SK-N-SH (cell line): ENCODE data around the gene PTPN18. TPM values are rescaled to one million over a fixed set of nuclear protein-coding genes. Genes with fewer than 3 reads are reported as not detected.

ENCODE experiments used
- CTCF ChIA-PET: fragments of 300-600, 350-600 bp; formaldehyde crosslinking; extraction: SDS; loops from one replicate; lab custom pipeline; 2021; lab: Yijun Ruan, JAX
- POLR2A ChIA-PET: fragments of 350-600 bp; sonication (Branson Sonifier 250); formaldehyde crosslinking; extraction: SDS; loops from one replicate; lab custom pipeline; 2020; ENCODE audit warnings: antibody characterized with exemption, inconsistent platforms; lab: Yijun Ruan, JAX
- DNase-seq: peaks from one replicate; pipeline ENCODE4 v3.0.0; 2012
- H2AFZ ChIP-seq: fragments of 200-600 bp; sonication (generic); 2 replicates; pipeline ENCODE4 v1.8.1; 2016; ENCODE audit warnings: antibody characterized with exemption, mild to moderate bottlenecking, low read depth
- H3F3A ChIP-seq: fragments of 200-600 bp; sonication (generic); replicated peaks from 2 replicates; pipeline ENCODE3; 2016; ENCODE audit warnings: antibody characterized with exemption, mild to moderate bottlenecking; ENCODE audit not compliant: insufficient read depth
- H3K27ac ChIP-seq, 2 experiments: fragments of 200-500 bp in 1 of 2; fragments of 200-600 bp in 1 of 2; sonication (Bioruptor generic) in 1 of 2; sonication (generic), shearing (Covaris generic) in 1 of 2; 2 replicates each; pipeline versions ENCODE4 v1.5.1 to v1.6.1; 2014 to 2016; ENCODE audit warnings: low read depth in 2 of 2, inconsistent platforms in 1 of 2, low read length in 1 of 2, mild to moderate bottlenecking in 1 of 2, mixed read lengths in 1 of 2
- H3K27me3 ChIP-seq: fragments of 200-600 bp; sonication (generic), shearing (Covaris generic); 2 replicates; pipeline ENCODE4 v1.6.1; 2016; ENCODE audit warnings: mixed run types; ENCODE audit not compliant: insufficient read depth
- H3K36me3 ChIP-seq, 2 experiments: fragments of 200-500 bp in 1 of 2; fragments of 200-600 bp in 1 of 2; sonication (Bioruptor generic) in 1 of 2; sonication (generic) in 1 of 2; replicated peaks in 1 of 2; 2 replicates each; pipeline versions ENCODE3 to v1.5.1; 2014 to 2016; ENCODE audit warnings: low read length in 1 of 2, mild to moderate bottlenecking in 1 of 2; ENCODE audit not compliant: insufficient read depth in 2 of 2, control insufficient read depth in 1 of 2
- H3K4me1 ChIP-seq, 2 experiments: fragments of 200-500 bp in 1 of 2; fragments of 200-600 bp in 1 of 2; sonication (Bioruptor generic) in 1 of 2; sonication (generic), shearing (Covaris generic) in 1 of 2; 2 replicates each; pipeline versions ENCODE4 v1.5.1 to v1.6.1; 2014 to 2016; ENCODE audit warnings: low read depth in 1 of 2, low read length in 1 of 2, mixed run types in 1 of 2; ENCODE audit not compliant: insufficient read depth in 2 of 2, control insufficient read depth in 1 of 2
- H3K4me2 ChIP-seq: fragments of 200-600 bp; sonication (generic), shearing (Covaris generic); 2 replicates; pipeline ENCODE4 v1.6.1; 2017; ENCODE audit warnings: mixed run types
- H3K4me3 ChIP-seq, 2 experiments: fragments of 200-500 bp in 1 of 2; fragments of 200-600 bp in 1 of 2; sonication (Bioruptor generic) in 1 of 2; sonication (generic), shearing (Covaris generic) in 1 of 2; 2 replicates each; pipeline versions ENCODE4 v1.5.1 to v1.8.1; 2014 to 2016; ENCODE audit warnings: low read depth in 2 of 2, inconsistent platforms in 1 of 2, low read length in 1 of 2, mild to moderate bottlenecking in 1 of 2, mixed read lengths in 1 of 2, moderate library complexity in 1 of 2
- H3K79me2 ChIP-seq: fragments of 200-600 bp; sonication (generic); 2 replicates; pipeline ENCODE4 v1.8.1; 2017; ENCODE audit warnings: mild to moderate bottlenecking; ENCODE audit not compliant: insufficient read depth
- H3K9ac ChIP-seq: fragments of 200-600 bp; sonication (generic); 2 replicates; pipeline ENCODE4 v1.6.1; 2017; ENCODE audit warnings: mixed run types
- H3K9me2 ChIP-seq: fragments of 200-600 bp; sonication (generic); 2 replicates; pipeline ENCODE4 v1.6.1; 2017; ENCODE audit warnings: mixed run types
- H3K9me3 ChIP-seq: fragments of 200-600 bp; sonication (generic); 2 replicates; pipeline ENCODE4 v1.6.1; 2017; ENCODE audit warnings: mixed run types, mild to moderate bottlenecking, moderate library complexity
- H4K20me1 ChIP-seq: fragments of 200-600 bp; sonication (generic); 2 replicates; pipeline ENCODE4 v1.6.1; 2017; ENCODE audit warnings: mild to moderate bottlenecking, mixed run types; ENCODE audit not compliant: insufficient read depth
- CHD2 ChIP-seq: fragments of 150-350 bp; IDR thresholded peaks from 2 replicates; pipeline ENCODE4 v1.6.1; 2018; ENCODE audit warnings: low read length; ENCODE audit not compliant: partially characterized antibody
- ELF1 ChIP-seq: IDR thresholded peaks from 2 replicates; pipeline ENCODE4 v1.4.0; 2012
- EP300 ChIP-seq, 2 experiments: IDR thresholded peaks; 2 replicates each; pipeline versions ENCODE4 v1.4.0 to v1.6.1; 2012; ENCODE audit warnings: borderline replicate concordance in 1 of 2, low read depth in 1 of 2, low read length in 1 of 2
- FOXJ3 ChIP-seq: sonication (generic); formaldehyde crosslinking; IDR thresholded peaks from 2 replicates; pipeline ENCODE4 v1.5.1; 2020; ENCODE audit warnings: mild to moderate bottlenecking, missing genetic modification reagents
- GABPA ChIP-seq: IDR thresholded peaks from 2 replicates; pipeline ENCODE4 v1.4.0; 2012; ENCODE audit warnings: low read depth, mild to moderate bottlenecking
- GATA2 ChIP-seq: sonication (generic); formaldehyde crosslinking; IDR thresholded peaks from 2 replicates; pipeline ENCODE4 v1.5.0; 2020; ENCODE audit warnings: mild to moderate bottlenecking, missing genetic modification reagents
- MXI1 ChIP-seq: IDR thresholded peaks from 2 replicates; pipeline ENCODE4 v1.6.1; 2012; ENCODE audit warnings: mild to moderate bottlenecking, low read depth, low read length, improper control_type of control experiment
- NRF1 ChIP-seq: IDR thresholded peaks from 2 replicates; pipeline ENCODE4 v1.6.1; 2012; ENCODE audit warnings: low read depth, mild to moderate bottlenecking, low read length
- RAD21 ChIP-seq: IDR thresholded peaks from 2 replicates; pipeline ENCODE4 v1.6.1; 2012; ENCODE audit warnings: mild to moderate bottlenecking, low read length
- RCOR1 ChIP-seq: fragments of 150-350 bp; IDR thresholded peaks from 2 replicates; pipeline ENCODE4 v1.6.1; 2017; ENCODE audit warnings: antibody characterized with exemption, low read length
- RFX5 ChIP-seq: IDR thresholded peaks from 2 replicates; pipeline ENCODE4 v1.6.1; 2012; ENCODE audit warnings: mild to moderate bottlenecking, improper control_type of control experiment, low read length
- RXRA ChIP-seq: IDR thresholded peaks from 2 replicates; pipeline ENCODE4 v1.4.0; 2012; ENCODE audit warnings: low read depth, mild to moderate bottlenecking, borderline replicate concordance
- SIN3A ChIP-seq: IDR thresholded peaks from 2 replicates; pipeline ENCODE4 v1.6.1; 2012; ENCODE audit warnings: low read depth, mild to moderate bottlenecking, low read length, moderate library complexity, borderline replicate concordance
- SMC3 ChIP-seq: IDR thresholded peaks from 2 replicates; pipeline ENCODE4 v1.6.1; 2012; ENCODE audit warnings: low read depth, low read length, improper control_type of control experiment
- TCF12 ChIP-seq: IDR thresholded peaks from 2 replicates; pipeline ENCODE4 v1.4.0; 2012
- YY1 ChIP-seq: IDR thresholded peaks from 2 replicates; pipeline ENCODE4 v1.4.0; 2012; ENCODE audit warnings: low read depth, mild to moderate bottlenecking
- WGBS: methylation state at CpG from one replicate; pipeline ENCODE4 v1.1.6; 2017; ENCODE audit warnings: low lambda C conversion rate; 5-methylcytosine and 5-hydroxymethylcytosine counted together
- polyA plus RNA-seq, 3 experiments: library from polyadenylated mRNA; depleted of rRNA; stranded (reverse); fragments of >200 nt; gene quantifications; 2 replicates each; pipeline ENCODE4 v1.2.3, GENCODE V29; 2012
- TF ChIP-seq, protein P1 (sequence below): IDR thresholded peaks from 2 replicates; pipeline ENCODE4 v1.6.1; 2012; ENCODE audit warnings: mild to moderate bottlenecking, low read depth, low read length, moderate library complexity
- TF ChIP-seq, protein P2 (sequence below): IDR thresholded peaks from 2 replicates; pipeline ENCODE4 v1.4.0; 2012; ENCODE audit warnings: low read depth
- TF ChIP-seq, protein P3 (sequence below): IDR thresholded peaks from 2 replicates; pipeline ENCODE4; 2012

The PTPN18 gene
- polyA plus RNA-seq, 1 of the 3 experiments (the other 2 are of a cell fraction): 30.4 TPM

DNA sequence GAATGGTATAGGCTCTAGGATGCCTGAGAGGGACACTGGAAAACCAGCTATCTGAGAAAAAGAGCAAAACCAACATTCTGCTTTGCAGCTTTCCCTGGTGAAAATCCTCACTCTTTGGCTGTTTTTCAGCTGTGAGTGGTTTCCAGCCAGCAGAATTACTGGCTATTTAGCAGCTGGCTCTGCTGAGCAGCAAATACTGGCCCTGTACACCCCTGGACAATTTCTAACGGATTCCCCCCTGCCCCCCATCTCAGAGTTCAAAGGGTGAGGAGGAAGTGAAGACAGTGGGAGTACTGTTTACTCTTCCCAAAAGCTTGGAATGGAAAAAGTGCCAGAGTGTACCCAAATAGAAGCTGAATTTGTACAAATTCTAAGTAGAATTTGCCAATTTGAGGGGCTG is 39.3 kb upstream of the PTPN18 start:
- WGBS: 0% methylated on average over 1 of the region's 1 CpG
- Histone ChIP-seq H3K9ac (no peak overlapping the region), H3K27ac (no peak overlapping the region), H2AFZ (no peak overlapping the region), H3F3A (no peaks in the 10 kb centered on the region), H3K79me2 (no peaks in the 10 kb centered on the region), H3K9me2 (no peaks in the 10 kb centered on the region), H4K20me1 (no peaks in the 10 kb centered on the region), H3K27me3 (no peaks in the 10 kb centered on the region), H3K4me1 (no peaks in the 10 kb centered on the region; a peak in 1 of 4 replicates), H3K4me2 (no peak overlapping the region), H3K36me3 (no peaks in the 10 kb centered on the region), H3K9me3 (no peaks in the 10 kb centered on the region), H3K4me3 (no peak overlapping the region)
- DNase-seq: no peak
- POLR2A ChIA-PET: no interaction called here
- TF ChIP-seq RFX5 (no peak), SIN3A (no peak), FOXJ3 (CRISPR knock-in tag) (no peak), RAD21 (no peak), RCOR1 (no peak)
- TF ChIP-seq, protein P1, sequence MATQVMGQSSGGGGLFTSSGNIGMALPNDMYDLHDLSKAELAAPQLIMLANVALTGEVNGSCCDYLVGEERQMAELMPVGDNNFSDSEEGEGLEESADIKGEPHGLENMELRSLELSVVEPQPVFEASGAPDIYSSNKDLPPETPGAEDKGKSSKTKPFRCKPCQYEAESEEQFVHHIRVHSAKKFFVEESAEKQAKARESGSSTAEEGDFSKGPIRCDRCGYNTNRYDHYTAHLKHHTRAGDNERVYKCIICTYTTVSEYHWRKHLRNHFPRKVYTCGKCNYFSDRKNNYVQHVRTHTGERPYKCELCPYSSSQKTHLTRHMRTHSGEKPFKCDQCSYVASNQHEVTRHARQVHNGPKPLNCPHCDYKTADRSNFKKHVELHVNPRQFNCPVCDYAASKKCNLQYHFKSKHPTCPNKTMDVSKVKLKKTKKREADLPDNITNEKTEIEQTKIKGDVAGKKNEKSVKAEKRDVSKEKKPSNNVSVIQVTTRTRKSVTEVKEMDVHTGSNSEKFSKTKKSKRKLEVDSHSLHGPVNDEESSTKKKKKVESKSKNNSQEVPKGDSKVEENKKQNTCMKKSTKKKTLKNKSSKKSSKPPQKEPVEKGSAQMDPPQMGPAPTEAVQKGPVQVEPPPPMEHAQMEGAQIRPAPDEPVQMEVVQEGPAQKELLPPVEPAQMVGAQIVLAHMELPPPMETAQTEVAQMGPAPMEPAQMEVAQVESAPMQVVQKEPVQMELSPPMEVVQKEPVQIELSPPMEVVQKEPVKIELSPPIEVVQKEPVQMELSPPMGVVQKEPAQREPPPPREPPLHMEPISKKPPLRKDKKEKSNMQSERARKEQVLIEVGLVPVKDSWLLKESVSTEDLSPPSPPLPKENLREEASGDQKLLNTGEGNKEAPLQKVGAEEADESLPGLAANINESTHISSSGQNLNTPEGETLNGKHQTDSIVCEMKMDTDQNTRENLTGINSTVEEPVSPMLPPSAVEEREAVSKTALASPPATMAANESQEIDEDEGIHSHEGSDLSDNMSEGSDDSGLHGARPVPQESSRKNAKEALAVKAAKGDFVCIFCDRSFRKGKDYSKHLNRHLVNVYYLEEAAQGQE: no peak
- TF ChIP-seq, protein P2, sequence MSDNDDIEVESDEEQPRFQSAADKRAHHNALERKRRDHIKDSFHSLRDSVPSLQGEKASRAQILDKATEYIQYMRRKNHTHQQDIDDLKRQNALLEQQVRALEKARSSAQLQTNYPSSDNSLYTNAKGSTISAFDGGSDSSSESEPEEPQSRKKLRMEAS: no peak
- TF ChIP-seq, protein P3, sequence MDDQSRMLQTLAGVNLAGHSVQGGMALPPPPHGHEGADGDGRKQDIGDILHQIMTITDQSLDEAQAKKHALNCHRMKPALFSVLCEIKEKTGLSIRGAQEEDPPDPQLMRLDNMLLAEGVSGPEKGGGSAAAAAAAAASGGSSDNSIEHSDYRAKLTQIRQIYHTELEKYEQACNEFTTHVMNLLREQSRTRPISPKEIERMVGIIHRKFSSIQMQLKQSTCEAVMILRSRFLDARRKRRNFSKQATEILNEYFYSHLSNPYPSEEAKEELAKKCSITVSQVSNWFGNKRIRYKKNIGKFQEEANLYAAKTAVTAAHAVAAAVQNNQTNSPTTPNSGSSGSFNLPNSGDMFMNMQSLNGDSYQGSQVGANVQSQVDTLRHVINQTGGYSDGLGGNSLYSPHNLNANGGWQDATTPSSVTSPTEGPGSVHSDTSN: no peak
- CTCF ChIA-PET: interaction anchor here (4.0 kb wide), 1 partner anchor 16 kb away, joined by 20 read pairs; no protein-coding TSS in a partner anchor

- DNase-seq: no peak
- POLR2A ChIA-PET: no interaction called here
- H3K79me2 ChIP-seq: no peaks in the 10 kb centered on the region
- H3K4me1 ChIP-seq: no peaks in the 10 kb centered on the region; a peak in 1 of 4 replicates
- no peak overlapping the region for H3K9ac ChIP-seq
- H2AFZ ChIP-seq: no peak overlapping the region
- H3K36me3 ChIP-seq: no peaks in the 10 kb centered on the region
- H3K27ac ChIP-seq: no peak overlapping the region
- WGBS: 59% methylated on average over 3 of the region's 7 CpGs
- H3K4me2 ChIP-seq: no peak overlapping the region
- CTCF ChIA-PET: interaction anchor here (4.0 kb wide), 1 partner anchor 14 kb away, joined by 20 read pairs; no protein-coding TSS in a partner anchor
- H3K9me2 ChIP-seq: no peaks in the 10 kb centered on the region
- no peaks in the 10 kb centered on the region for H3K9me3 ChIP-seq
- H3K27me3 ChIP-seq: no peaks in the 10 kb centered on the region
- no peaks in the 10 kb centered on the region for H4K20me1 ChIP-seq
- no peaks in the 10 kb centered on the region for H3F3A ChIP-seq
- no peak overlapping the region for H3K4me3 ChIP-seq
- TF ChIP-seq YY1 (no peak), EP300 (IDR thresholded peaks at IDR 0.05; ENCODE audit: borderline replicate concordance in 1 of 2, low read depth in 1 of 2, low read length in 1 of 2) (no peak), TCF12 (no peak), RFX5 (no peak), NRF1 (no peak), CHD2 (no peak), RXRA (no peak), GABPA (no peak), SMC3 (no peak), GATA2 (CRISPR knock-in tag) (no peak), MXI1 (no peak), ELF1 (no peak)
- TF ChIP-seq, protein P1: no peak
- TF ChIP-seq, protein P2: no peak
Observed at GRCh38 chr2:130318906-130319305, 37.0 kb upstream of the PTPN18 start.
